ENCODE results near the gene FAM47E.

GRCh38 chr4:76232681-76233080 is 18.8 kb upstream of the FAM47E start:
- TF ChIP-seq CTCF (IDR thresholded peaks at IDR 0.05): no peak
- TF ChIP-seq EP300 (IDR thresholded peaks at IDR 0.05): no peak
- TF ChIP-seq POLR2A (IDR thresholded peaks at IDR 0.05): no peak
- TF ChIP-seq POLR2AphosphoS5 (IDR thresholded peaks at IDR 0.05): no peak
